GM19023 (cell line): ENCODE results near the gene TDP2.

Experiments used
- ATAC-seq: cut with Tn5 transposase; IDR thresholded peaks from one replicate; pipeline ENCODE4 v1.9.1; 2021; ENCODE audit warnings: mild to moderate bottlenecking, moderate library complexity; ENCODE audit not compliant: unreplicated experiment

TDP2 gene

DNA sequence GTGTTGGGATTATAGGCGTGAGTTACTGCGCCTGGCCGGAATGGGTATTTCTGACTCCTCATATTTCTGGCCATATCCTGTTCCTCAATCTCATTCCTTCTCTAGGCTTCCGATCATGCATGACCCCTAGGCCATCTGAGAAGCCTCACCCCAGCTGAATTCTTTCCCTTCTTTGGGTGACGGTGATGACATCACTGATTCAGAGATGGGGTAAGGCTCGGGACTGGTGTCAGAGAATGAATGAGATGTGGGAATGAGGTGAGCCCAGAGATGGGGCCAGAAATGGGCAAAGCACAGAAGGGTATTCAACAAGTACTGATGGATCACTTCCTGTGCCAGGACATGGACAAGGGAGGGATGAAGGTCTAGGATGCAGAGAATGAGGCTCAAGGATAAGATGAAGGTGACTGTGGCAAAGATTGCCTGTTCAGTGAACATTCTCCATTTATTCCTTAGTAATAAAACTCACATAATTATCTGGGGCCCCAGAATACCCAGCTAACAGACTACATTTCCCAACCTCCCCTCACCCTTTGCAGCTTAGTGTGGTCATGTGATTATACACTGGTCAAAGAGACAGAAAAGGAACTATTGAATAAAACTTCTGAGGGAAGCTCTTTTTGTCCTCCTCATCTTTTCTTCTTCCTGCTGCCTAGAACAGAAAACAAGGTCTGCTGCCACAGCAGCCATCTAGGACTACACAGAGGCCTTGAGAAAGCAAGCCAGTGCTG lies 60.3 kb downstream of the TDP2 start:
- no peak for ATAC-seq

GRCh38 chr6:24603241-24603640 lies 63.5 kb downstream of the TDP2 start:
- no peak for ATAC-seq

DNA sequence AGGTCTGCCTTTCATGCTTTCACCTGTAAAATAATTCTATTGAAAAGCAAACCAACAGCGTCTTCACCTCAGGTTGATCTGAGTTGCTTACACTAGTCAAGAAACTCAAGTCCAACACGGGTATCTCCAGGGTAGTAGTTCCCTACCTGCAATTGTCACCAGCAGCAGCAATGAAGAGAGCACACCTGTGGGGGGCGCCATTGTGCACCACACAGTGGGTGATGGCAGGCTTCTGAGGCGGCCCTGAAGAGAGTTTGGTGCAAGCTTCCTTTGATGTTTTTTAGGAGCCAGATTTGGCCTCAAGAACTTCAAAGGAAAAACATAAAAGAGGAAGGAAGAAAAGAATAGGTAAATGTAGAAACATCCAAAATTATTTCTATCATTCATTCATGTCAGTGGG lies 65.8 kb downstream of the TDP2 start:
- ATAC-seq, result no peak
